PC-9 (cell line): Measurements from ENCODE around the gene LY6G6F. TPM values are rescaled to one million over a fixed set of nuclear protein-coding genes. Genes with fewer than 3 reads are reported as not detected.

Source experiments
- BruUV-seq: library from RNA; stranded (reverse); fragments of 400-500 nt; replicated peaks from 2 replicates; lab custom pipeline; 2021; lab: Mats Ljungman, UMichigan
- CTCF ChIA-PET: fragments of 300-600 bp; sonication (Branson Sonifier 250); formaldehyde crosslinking; loops from one replicate; lab custom pipeline; 2022; ENCODE audit warnings: antibody characterized with exemption; lab: Charles Lee
- POLR2A ChIA-PET: fragments of 300-600 bp; sonication (Branson Sonifier 250); formaldehyde crosslinking; loops from one replicate; lab custom pipeline; 2022; ENCODE audit warnings: antibody characterized with exemption; ENCODE audit not compliant: unreplicated experiment; lab: Charles Lee
- DNase-seq, 2 experiments: peaks; one replicate each; pipeline versions ENCODE4 v3.0.0 to v3.0.0-alpha.2; 2015 to 2022; ENCODE audit warnings: mixed read lengths in 1 of 2
- H2AFZ ChIP-seq: fragments of 200-600 bp; sonication (generic); 2 replicates; pipeline ENCODE4 v1.8.1; 2017; ENCODE audit warnings: antibody characterized with exemption
- H3F3A ChIP-seq: fragments of 200-600 bp; sonication (generic); 2 replicates; pipeline ENCODE4 v1.8.1; 2017; ENCODE audit warnings: antibody characterized with exemption, mild to moderate bottlenecking, low read depth; ENCODE audit not compliant: insufficient read depth
- H3K27ac ChIP-seq: fragments of 200-600 bp; sonication (generic); 2 replicates; pipeline ENCODE4 v1.6.1; 2016; ENCODE audit warnings: mixed run types
- H3K27me3 ChIP-seq: fragments of 200-600 bp; sonication (generic); 2 replicates; pipeline ENCODE4 v1.6.1; 2016; ENCODE audit warnings: low read depth, mixed run types; ENCODE audit not compliant: insufficient read depth
- H3K36me3 ChIP-seq: fragments of 200-600 bp; sonication (generic); 2 replicates; pipeline ENCODE4 v1.6.1; 2016; ENCODE audit warnings: low read depth, mixed run types
- H3K4me1 ChIP-seq: fragments of 200-600 bp; sonication (generic); replicated peaks from 2 replicates; pipeline ENCODE4 v1.6.1; 2016; ENCODE audit warnings: mixed run types; ENCODE audit not compliant: insufficient read depth
- H3K4me2 ChIP-seq: fragments of 200-600 bp; sonication (generic); 2 replicates; pipeline ENCODE4 v1.6.1; 2017; ENCODE audit warnings: mixed run types
- H3K4me3 ChIP-seq: fragments of 200-600 bp; sonication (generic); 2 replicates; pipeline ENCODE4 v1.6.1; 2016; ENCODE audit warnings: mixed run types
- H3K79me2 ChIP-seq: fragments of 200-600 bp; sonication (generic); 2 replicates; pipeline ENCODE4 v1.6.1; 2017; ENCODE audit warnings: low read depth, mixed run types
- H3K9me2 ChIP-seq: fragments of 200-600 bp; sonication (generic); 2 replicates; pipeline ENCODE4 v1.8.1; 2017; ENCODE audit warnings: mild to moderate bottlenecking; ENCODE audit not compliant: insufficient read depth
- H3K9me3 ChIP-seq: fragments of 200-600 bp; sonication (generic); 2 replicates; pipeline ENCODE4 v1.8.1; 2016; ENCODE audit warnings: low read depth; ENCODE audit not compliant: insufficient read depth
- H4K20me1 ChIP-seq: fragments of 200-600 bp; sonication (generic); 2 replicates; pipeline ENCODE4 v1.8.1; 2017; ENCODE audit not compliant: insufficient read depth
- EZH2 ChIP-seq: fragments of 200-600 bp; sonication (generic); IDR thresholded peaks from 2 replicates; pipeline ENCODE4 v1.8.0; 2017; ENCODE audit warnings: antibody characterized with exemption, low read depth
- intact Hi-C: fragments of 100-400 bp; cut with micrococcal nuclease; formaldehyde crosslinking; loops from one replicate; pipeline ENCODE4 v1.10.0; 2022; ENCODE audit not compliant: unreplicated experiment
- total RNA-seq: library from RNA; stranded (reverse); gene quantifications from 2 replicates; pipeline ENCODE4 v1.2.3, GENCODE V29; 2021
- TF ChIP-seq, protein P1 (sequence below): fragments of 200-600 bp; sonication (generic); conservative IDR thresholded peaks from 2 replicates; pipeline ENCODE4 v1.6.1; 2017; ENCODE audit warnings: mixed run types, antibody characterized with exemption, mild to moderate bottlenecking, moderate library complexity

Gene LY6G6F
- total RNA-seq, 1 experiment from 2014 or later: not detected

DNA sequence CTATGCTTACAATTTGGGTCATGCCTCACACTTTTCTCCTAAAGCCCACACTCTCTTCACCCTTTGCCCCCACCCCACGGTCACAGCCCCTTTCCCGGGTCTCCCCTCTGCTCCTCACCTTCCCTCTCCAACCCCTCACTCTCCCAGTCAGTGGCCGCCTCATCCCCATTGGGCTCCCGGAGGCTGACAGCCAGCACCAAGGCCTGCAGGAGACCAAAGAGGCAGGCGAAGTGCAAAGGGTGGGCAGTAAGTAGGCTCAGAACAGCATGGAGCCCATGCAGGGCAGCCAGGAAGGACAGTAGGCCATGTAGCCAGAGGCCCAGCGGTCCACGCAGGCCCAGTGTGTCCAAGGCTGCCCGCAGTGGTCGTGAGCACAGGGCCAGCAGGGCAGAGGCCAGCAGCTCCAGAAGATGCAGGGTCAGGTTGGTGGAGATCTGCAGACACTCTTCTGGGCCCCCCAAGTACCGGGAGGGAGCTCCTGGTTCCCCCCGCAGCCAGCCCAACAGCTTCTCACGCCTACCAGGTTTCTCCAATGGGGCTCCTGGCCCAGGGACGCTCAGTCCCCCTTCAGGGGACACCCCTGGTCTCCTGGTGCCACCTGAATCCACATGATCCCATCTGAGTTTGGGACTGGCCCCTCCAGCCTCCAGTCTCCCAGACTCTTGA is 47.5 kb upstream of the LY6G6F start:
- Histone ChIP-seq H3K4me1 (peaks cover 23% of the 10 kb centered on the region), H3K4me3 (peak overlapping the region; percentile 79), H2AFZ (no peak overlapping the region), H3K27ac (no peak overlapping the region), H3K36me3 (0 out of 2 replicates have a peak, but pooled peaks cover 10% of the 10 kb centered on the region), H4K20me1 (0 out of 2 replicates have a peak, but pooled peaks cover 7% of the 10 kb centered on the region), H3K79me2 (peaks cover 44% of the 10 kb centered on the region), H3F3A (peaks cover 16% of the 10 kb centered on the region), H3K27me3 (no peaks in the 10 kb centered on the region), H3K4me2 (peak overlapping the region; percentile 88), H3K9me2 (no peaks in the 10 kb centered on the region), H3K9me3 (no peaks in the 10 kb centered on the region)
- CTCF ChIA-PET: no interaction called here
- POLR2A ChIA-PET: no interaction called here
- no peak for DNase-seq
- TF ChIP-seq, protein P1, sequence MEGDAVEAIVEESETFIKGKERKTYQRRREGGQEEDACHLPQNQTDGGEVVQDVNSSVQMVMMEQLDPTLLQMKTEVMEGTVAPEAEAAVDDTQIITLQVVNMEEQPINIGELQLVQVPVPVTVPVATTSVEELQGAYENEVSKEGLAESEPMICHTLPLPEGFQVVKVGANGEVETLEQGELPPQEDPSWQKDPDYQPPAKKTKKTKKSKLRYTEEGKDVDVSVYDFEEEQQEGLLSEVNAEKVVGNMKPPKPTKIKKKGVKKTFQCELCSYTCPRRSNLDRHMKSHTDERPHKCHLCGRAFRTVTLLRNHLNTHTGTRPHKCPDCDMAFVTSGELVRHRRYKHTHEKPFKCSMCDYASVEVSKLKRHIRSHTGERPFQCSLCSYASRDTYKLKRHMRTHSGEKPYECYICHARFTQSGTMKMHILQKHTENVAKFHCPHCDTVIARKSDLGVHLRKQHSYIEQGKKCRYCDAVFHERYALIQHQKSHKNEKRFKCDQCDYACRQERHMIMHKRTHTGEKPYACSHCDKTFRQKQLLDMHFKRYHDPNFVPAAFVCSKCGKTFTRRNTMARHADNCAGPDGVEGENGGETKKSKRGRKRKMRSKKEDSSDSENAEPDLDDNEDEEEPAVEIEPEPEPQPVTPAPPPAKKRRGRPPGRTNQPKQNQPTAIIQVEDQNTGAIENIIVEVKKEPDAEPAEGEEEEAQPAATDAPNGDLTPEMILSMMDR: no peak
- TF ChIP-seq EZH2: no peak
- intact Hi-C loops: no loop called here
- no TSS peak for BruUV-seq

DNA sequence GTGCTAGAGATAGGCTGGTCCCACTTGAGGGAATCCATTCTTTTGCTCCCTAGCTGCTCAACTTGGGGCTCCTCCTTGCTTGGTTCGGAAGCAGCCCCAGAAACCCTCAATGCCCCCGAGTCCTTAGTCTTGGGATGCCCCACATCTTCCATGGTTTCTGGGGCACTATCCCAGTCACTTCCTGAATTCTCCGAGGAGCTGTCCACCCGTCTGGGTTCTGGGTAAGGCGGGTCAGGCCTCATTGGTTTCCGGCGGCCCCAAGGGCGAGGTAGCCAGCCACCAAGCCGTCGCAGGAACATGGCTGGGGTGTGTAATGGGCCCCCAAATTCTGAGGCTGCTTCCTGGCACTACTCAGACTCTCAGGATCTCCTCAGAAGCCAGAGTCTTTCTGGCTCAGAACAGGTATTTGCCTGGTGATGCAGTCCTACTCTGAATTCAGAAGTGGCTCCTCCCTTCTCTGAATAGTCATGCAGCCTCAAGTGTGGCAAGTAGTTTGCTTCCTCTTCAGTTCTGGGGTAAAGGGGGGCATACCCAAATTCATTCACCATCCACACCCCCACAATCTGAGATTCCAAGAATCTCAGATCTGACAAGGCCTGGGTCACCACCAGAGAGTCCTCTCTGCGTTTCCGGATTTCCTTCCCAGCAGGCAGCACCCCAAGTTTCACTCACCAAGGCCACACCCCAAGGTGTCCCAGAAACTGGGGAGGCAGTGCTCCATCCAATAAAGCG is 46.9 kb upstream of the LY6G6F start:
- Histone ChIP-seq H3K9me3 (no peaks in the 10 kb centered on the region), H3K9me2 (no peaks in the 10 kb centered on the region), H3K4me3 (peak overlapping the region; percentile 79), H3F3A (peaks cover 20% of the 10 kb centered on the region), H2AFZ (peak overlapping the region; percentile 81), H3K36me3 (0 out of 2 replicates have a peak, but pooled peaks cover 10% of the 10 kb centered on the region), H3K27ac (peak overlapping the region; percentile 71), H3K4me2 (peak overlapping the region; percentile 88), H3K27me3 (no peaks in the 10 kb centered on the region), H3K4me1 (peaks cover 26% of the 10 kb centered on the region), H3K79me2 (peaks cover 50% of the 10 kb centered on the region), H4K20me1 (0 out of 2 replicates have a peak, but pooled peaks cover 7% of the 10 kb centered on the region)
- intact Hi-C loops: loop anchor here (1.0 to 10.0 kb wide), 2 partner anchors 8 to 515 kb away; partner anchors contain the start of genes AGPAT1, BAG6 and RNF5
- POLR2A ChIA-PET: interaction anchor here (0.5 to 0.8 kb wide), 5 partner anchors 7 to 171 kb away, joined by 4 to 26 read pairs (median 4); partner anchors contain the start of genes BAG6, NFKBIL1 and VARS1
- CTCF ChIA-PET: interaction anchor here (1.0 kb wide), 1 partner anchor 110 kb away, joined by 3 read pairs; no protein-coding TSS in a partner anchor
- TF ChIP-seq EZH2: no peak
- TF ChIP-seq, protein P1: no peak
- TSS peak; percentile 48 for BruUV-seq
- peak; percentile 18 to 54 for DNase-seq
